Stimulated activated CD4-positive, alpha-beta T cell treated with anti-CD3 and anti-CD28 coated beads, Interleukin-4, amount 100 ng/mL, for 24 hours (primary cell): ENCODE data around the gene UBE2U.

ENCODE experiments used
- DNase-seq: peaks from one replicate; pipeline ENCODE4 v3.0.0-alpha.2; 2020

UBE2U gene

GRCh38 chr1:64203420-64203819 is at the start of gene UBE2U:
TSS of gene UBE2U (plus strand) at chr1:64203623. CDS start at chr1:64204051, 428 bp downstream.
- DNase-seq, result no peak

- no peak for DNase-seq
Measured at GRCh38 chr1:64155278-64155677, 48.1 kb upstream of the UBE2U start.

GRCh38 chr1:64161357-64161941 is 42.0 kb upstream of the UBE2U start:
- DNase-seq, result no peak

GRCh38 chr1:64162151-64162550 is 41.3 kb upstream of the UBE2U start:
- DNase-seq, result no peak

GRCh38 chr1:64162804-64163203 is 40.6 kb upstream of the UBE2U start:
- DNase-seq, result no peak

GRCh38 chr1:64163431-64163830 is 40.0 kb upstream of the UBE2U start:
- no peak for DNase-seq

GRCh38 chr1:64163970-64164369 is 39.5 kb upstream of the UBE2U start:
- DNase-seq, result no peak

- DNase-seq, result no peak
Measured at GRCh38 chr1:64166629-64167028, 36.8 kb upstream of the UBE2U start.

GRCh38 chr1:64167176-64167575 is 36.2 kb upstream of the UBE2U start:
- DNase-seq, result no peak

- no peak for DNase-seq
Measured at GRCh38 chr1:64171246-64171645, 32.2 kb upstream of the UBE2U start.

- no peak for DNase-seq
Measured at GRCh38 chr1:64171797-64172281, 31.6 kb upstream of the UBE2U start.

- no peak for DNase-seq
Measured at GRCh38 chr1:64172458-64172983, 30.9 kb upstream of the UBE2U start.

- no peak for DNase-seq
Measured at GRCh38 chr1:64173336-64173940, 30.0 kb upstream of the UBE2U start.

- no peak for DNase-seq
Measured at GRCh38 chr1:64175639-64176038, 27.8 kb upstream of the UBE2U start.

GRCh38 chr1:64176659-64177058 is 26.8 kb upstream of the UBE2U start:
- no peak for DNase-seq

- DNase-seq, result no peak
Measured at GRCh38 chr1:64179588-64179987, 23.8 kb upstream of the UBE2U start.

GRCh38 chr1:64182207-64182606 is 21.2 kb upstream of the UBE2U start:
- no peak for DNase-seq

- DNase-seq, result no peak
Measured at GRCh38 chr1:64183395-64184002, 19.9 kb upstream of the UBE2U start.

- no peak for DNase-seq
Measured at GRCh38 chr1:64184003-64184440, 19.4 kb upstream of the UBE2U start.

GRCh38 chr1:64186138-64186897 is 17.1 kb upstream of the UBE2U start:
- no peak for DNase-seq

GRCh38 chr1:64186898-64187280 is 16.5 kb upstream of the UBE2U start:
- no peak for DNase-seq

- DNase-seq, result no peak
Measured at GRCh38 chr1:64187646-64188045, 15.8 kb upstream of the UBE2U start.

GRCh38 chr1:64192290-64192689 is 11.1 kb upstream of the UBE2U start:
- DNase-seq, result no peak
